ENCODE measurements around the gene ZRANB1.
"Not testable (repeated sequence)": the region's sequence is repeated elsewhere in the genome, so short reads cannot be mapped to it uniquely, and the experiment has no call there.

The ZRANB1 gene

GRCh38 chr10:124903111-124903510 lies 38.8 kb upstream of the ZRANB1 start:
- DNase-seq (ENCODE audit: extremely low read depth, low read depth) = no peak
- TF ChIP-seq, protein P1, sequence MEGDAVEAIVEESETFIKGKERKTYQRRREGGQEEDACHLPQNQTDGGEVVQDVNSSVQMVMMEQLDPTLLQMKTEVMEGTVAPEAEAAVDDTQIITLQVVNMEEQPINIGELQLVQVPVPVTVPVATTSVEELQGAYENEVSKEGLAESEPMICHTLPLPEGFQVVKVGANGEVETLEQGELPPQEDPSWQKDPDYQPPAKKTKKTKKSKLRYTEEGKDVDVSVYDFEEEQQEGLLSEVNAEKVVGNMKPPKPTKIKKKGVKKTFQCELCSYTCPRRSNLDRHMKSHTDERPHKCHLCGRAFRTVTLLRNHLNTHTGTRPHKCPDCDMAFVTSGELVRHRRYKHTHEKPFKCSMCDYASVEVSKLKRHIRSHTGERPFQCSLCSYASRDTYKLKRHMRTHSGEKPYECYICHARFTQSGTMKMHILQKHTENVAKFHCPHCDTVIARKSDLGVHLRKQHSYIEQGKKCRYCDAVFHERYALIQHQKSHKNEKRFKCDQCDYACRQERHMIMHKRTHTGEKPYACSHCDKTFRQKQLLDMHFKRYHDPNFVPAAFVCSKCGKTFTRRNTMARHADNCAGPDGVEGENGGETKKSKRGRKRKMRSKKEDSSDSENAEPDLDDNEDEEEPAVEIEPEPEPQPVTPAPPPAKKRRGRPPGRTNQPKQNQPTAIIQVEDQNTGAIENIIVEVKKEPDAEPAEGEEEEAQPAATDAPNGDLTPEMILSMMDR (IDR thresholded peaks at IDR 0.05; ENCODE audit: low read depth, low read length) = no peak

GRCh38 chr10:124904796-124905195 lies 37.1 kb upstream of the ZRANB1 start:
- TF ChIP-seq, protein P1 (IDR thresholded peaks at IDR 0.05; ENCODE audit: low read depth, low read length) = no peak
- DNase-seq (ENCODE audit: extremely low read depth, low read depth) = no peak

DNA sequence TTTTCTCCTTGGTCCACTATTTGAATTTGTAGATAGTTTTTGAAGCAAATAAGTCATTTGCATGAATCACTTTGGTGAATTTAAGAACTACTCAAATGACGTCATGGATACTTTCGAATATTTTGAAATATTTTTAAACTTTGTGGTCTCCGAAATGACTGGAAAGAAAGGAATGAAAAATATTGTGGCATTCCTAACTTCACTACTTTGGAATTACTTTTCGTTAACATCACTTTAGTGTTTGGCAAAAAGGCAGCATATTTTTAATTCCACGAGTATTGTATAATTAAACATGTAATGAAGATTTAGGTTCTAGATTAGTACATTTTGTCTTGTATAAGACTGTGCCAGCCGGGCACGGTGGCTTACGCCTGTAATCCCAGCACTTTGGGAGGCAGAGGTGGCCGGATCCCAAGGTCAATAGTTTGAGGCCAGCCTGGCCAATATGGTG lies 35.3 kb upstream of the ZRANB1 start:
- DNase-seq (ENCODE audit: extremely low read depth, low read depth) = peak; percentile 52

GRCh38 chr10:124909563-124909962 lies 32.4 kb upstream of the ZRANB1 start:
- no peak for DNase-seq (ENCODE audit: extremely low read depth, low read depth)
- TF ChIP-seq, protein P1 (IDR thresholded peaks at IDR 0.05; ENCODE audit: low read depth, low read length) = no peak

More for the DNA sequence above, 35.3 kb upstream of the ZRANB1 start:
- TF ChIP-seq, protein P1 (IDR thresholded peaks at IDR 0.05; ENCODE audit: low read depth, low read length) = no peak

GRCh38 chr10:124911124-124912067 lies 30.5 kb upstream of the ZRANB1 start:
- DNase-seq (ENCODE audit: extremely low read depth, low read depth) = no peak
- TF ChIP-seq, protein P1 (IDR thresholded peaks at IDR 0.05; ENCODE audit: low read depth, low read length) = no peak

- TF ChIP-seq, protein P1 (IDR thresholded peaks at IDR 0.05; ENCODE audit: low read depth, low read length) = no peak
- DNase-seq (ENCODE audit: extremely low read depth, low read depth) = no peak
These were observed 29.6 kb upstream of the ZRANB1 start for GRCh38 chr10:124912101-124912886.

DNA sequence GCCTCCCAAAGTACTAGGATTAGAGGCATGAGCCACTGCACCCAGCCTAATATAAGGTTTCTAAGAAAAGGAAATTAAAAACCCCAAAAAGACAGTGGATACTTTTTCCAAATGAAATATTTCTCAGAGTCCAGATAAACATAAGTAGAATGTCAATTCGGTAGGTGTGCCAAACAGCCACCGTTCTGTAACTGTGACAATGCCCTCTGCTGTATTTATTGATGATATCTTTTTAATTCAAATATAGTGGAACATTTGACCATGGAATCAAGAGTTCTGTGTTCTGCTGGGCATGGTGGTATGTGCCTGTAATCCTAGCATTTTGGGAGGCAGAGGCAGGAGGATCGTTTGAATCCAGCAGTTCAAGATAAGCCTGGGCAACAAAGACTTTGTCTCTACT lies 28.8 kb upstream of the ZRANB1 start:
- no peak for DNase-seq (ENCODE audit: extremely low read depth, low read depth)
- TF ChIP-seq, protein P1 (IDR thresholded peaks at IDR 0.05; ENCODE audit: low read depth, low read length) = no peak

- not testable (repeated sequence) for DNase-seq (ENCODE audit: extremely low read depth, low read depth)
These were observed 27.5 kb upstream of the ZRANB1 start for GRCh38 chr10:124914398-124914797.

All from AG09319 (cell line).